ENCODE data around the gene GPR132. TPM values are rescaled to one million over a fixed set of nuclear protein-coding genes. Genes with fewer than 3 reads are reported as not detected.

Gene GPR132
- total RNA-seq, 1 experiment from 2014 or later = 0.20 TPM

- Histone ChIP-seq H3K4ac (ENCODE audit: low read depth, low read length) (no peak overlapping the region), H2BK120ac (ENCODE audit: low read depth, low read length, poor library complexity, severe bottlenecking) (no peak overlapping the region), H3K27ac (ENCODE audit: insufficient read length, low read depth, low read length) (no peak overlapping the region), H2AFZ (ENCODE audit: low read length) (no peak overlapping the region), H3T11ph (ENCODE audit: low read length) (no peak overlapping the region), H3K4me1 (ENCODE audit: insufficient read depth, low read length) (no peaks in the 10 kb centered on the region), H3K9me3 (ENCODE audit: control insufficient read depth, low read depth, low read length) (no peaks in the 10 kb centered on the region), H3K79me1 (ENCODE audit: insufficient read depth, low read depth, low read length, poor library complexity, severe bottlenecking) (no peaks in the 10 kb centered on the region), H2BK15ac (ENCODE audit: low read depth, low read length) (no peak overlapping the region), H3K79me2 (ENCODE audit: insufficient read depth, low read length) (no peaks in the 10 kb centered on the region), H3K18ac (ENCODE audit: insufficient read length, low read depth, low read length) (no peak overlapping the region), H3K56ac (ENCODE audit: insufficient read length, low read depth, low read length) (no peak overlapping the region), H3K27me3 (ENCODE audit: insufficient read depth, low read length) (peaks cover 8% of the 10 kb centered on the region), H2BK5ac (ENCODE audit: insufficient read length, low read length) (no peak overlapping the region), H4K20me1 (ENCODE audit: control insufficient read depth, insufficient read depth, insufficient read length) (no peaks in the 10 kb centered on the region), H3K9ac (ENCODE audit: extremely low read depth, insufficient read length, low read length) (no peak overlapping the region), H2BK20ac (ENCODE audit: low read depth, low read length, poor library complexity, severe bottlenecking) (no peak overlapping the region), H3K23ac (ENCODE audit: insufficient read length, low read depth, low read length) (no peak overlapping the region), H4K5ac (ENCODE audit: insufficient read length, low read depth, low read length) (no peak overlapping the region), H4K91ac (ENCODE audit: insufficient read length, low read depth, low read length) (no peak overlapping the region), H4K8ac (replicated peaks; ENCODE audit: insufficient read length, low read depth, low read length) (no peak overlapping the region), H3K14ac (ENCODE audit: insufficient read depth, low read length) (no peak overlapping the region), H3K4me2 (ENCODE audit: insufficient read depth, insufficient read length, low read length) (no peak overlapping the region), H2AK5ac (ENCODE audit: insufficient read length, low read length) (no peak overlapping the region), H2BK12ac (ENCODE audit: insufficient read length, low read depth, low read length) (no peak overlapping the region), H3K23me2 (ENCODE audit: insufficient read length, low read depth, low read length, poor library complexity, severe bottlenecking) (no peaks in the 10 kb centered on the region)
- no peak for TF ChIP-seq CTCF (conservative IDR thresholded peaks at IDR 0.05)
- Mint-ChIP-seq H3K9me3 (no peaks in the 10 kb centered on the region), H3K36me3 (ENCODE audit: insufficient read depth in 1 of 3, low read depth in 3 of 3) (no peaks in the 10 kb centered on the region; a peak in 1 of 7 replicates), H3K4me1 (peaks cover 17 to 29% of the 10 kb centered on the region in 2 experiments), H3K27ac (no peak overlapping the region), H3K4me3 (no peak overlapping the region), H3K27me3 (ENCODE audit: low read depth) (peaks cover 10% of the 10 kb centered on the region)
- WGBS (ENCODE audit: extremely low coverage, insufficient read length, low lambda C conversion rate) = no CpG with 5 or more reads among the region's 15 CpGs
- DNase-seq = no peak
These were observed 11.2 kb downstream of the GPR132 start for GRCh38 chr14:105053996-105054395.

Measured in H9 (cell line).